Measurements from ENCODE around the gene CSK. TPM values are rescaled to one million over a fixed set of nuclear protein-coding genes. Genes with fewer than 3 reads are reported as not detected.

Gene CSK
- total RNA-seq, 1 donor: 28.1 TPM

GRCh38 chr15:74794970-74795349 is 13.1 kb downstream of the CSK start:
- no peak overlapping the region for H3K4me3 ChIP-seq (ENCODE audit: low read depth, low read length)
- no peak for TF ChIP-seq CTCF (IDR thresholded peaks at IDR 0.05; ENCODE audit: insufficient read depth, low read length)
- no peak for DNase-seq (ENCODE audit: low read depth)

- no peak for DNase-seq (ENCODE audit: low read depth)
- no peak for TF ChIP-seq CTCF (IDR thresholded peaks at IDR 0.05; ENCODE audit: insufficient read depth, low read length)
Measured at GRCh38 chr15:74795966-74796625, 14.2 kb downstream of the CSK start.

GRCh38 chr15:74798388-74799254 is 16.7 kb downstream of the CSK start:
- no peak overlapping the region for H3K4me3 ChIP-seq (ENCODE audit: low read depth, low read length)
- no peak for TF ChIP-seq CTCF (IDR thresholded peaks at IDR 0.05; ENCODE audit: insufficient read depth, low read length)
- DNase-seq (ENCODE audit: low read depth): no peak

More at GRCh38 chr15:74795966-74796625, 14.2 kb downstream of the CSK start:
- H3K4me3 ChIP-seq (ENCODE audit: low read depth, low read length): no peak overlapping the region

- H3K4me3 ChIP-seq (ENCODE audit: low read depth, low read length): no peak overlapping the region
- DNase-seq (ENCODE audit: low read depth): no peak
- no peak for TF ChIP-seq CTCF (IDR thresholded peaks at IDR 0.05; ENCODE audit: insufficient read depth, low read length)
Measured at GRCh38 chr15:74799255-74799855, 17.5 kb downstream of the CSK start.

- H3K4me3 ChIP-seq (ENCODE audit: low read depth, low read length): no peak overlapping the region
- peak; percentile 99 for TF ChIP-seq CTCF (IDR thresholded peaks at IDR 0.05; ENCODE audit: insufficient read depth, low read length)
- DNase-seq (ENCODE audit: low read depth): peak; percentile 56
Measured at GRCh38 chr15:74799856-74800558, 18.1 kb downstream of the CSK start.

- no peak for DNase-seq (ENCODE audit: low read depth)
- H3K4me3 ChIP-seq (ENCODE audit: low read depth, low read length): no peak overlapping the region
- no peak for TF ChIP-seq CTCF (IDR thresholded peaks at IDR 0.05; ENCODE audit: insufficient read depth, low read length)
Measured at GRCh38 chr15:74800559-74801094, 18.7 kb downstream of the CSK start.

All from fibroblast of the aortic adventitia (primary cell).